Neuronal stem cell (in vitro differentiated cells): ENCODE results near the gene PGD.
"Not testable (repeated sequence)": the region's sequence is repeated elsewhere in the genome, so short reads cannot be mapped to it uniquely, and the experiment has no call there.

ENCODE experiments used
- DNase-seq: peaks from one replicate; pipeline ENCODE4 v3.0.0-alpha.2; 2013; ENCODE audit warnings: low spot score
- H2AFZ ChIP-seq: one replicate; pipeline ENCODE4 v1.6.1; 2013; ENCODE audit warnings: mild to moderate bottlenecking, low read length, inconsistent platforms
- H2AK5ac ChIP-seq: 2 replicates; pipeline ENCODE4 v1.6.1; 2013; ENCODE audit warnings: low read depth, mild to moderate bottlenecking, inconsistent platforms, low read length, moderate library complexity, mixed read lengths
- H2BK120ac ChIP-seq: 2 replicates; pipeline ENCODE4 v1.6.1; 2013; ENCODE audit warnings: low read depth, mild to moderate bottlenecking, inconsistent platforms, low read length, moderate library complexity, mixed read lengths
- H2BK12ac ChIP-seq: one replicate; pipeline ENCODE4 v1.6.1; 2013; ENCODE audit warnings: low read length, inconsistent platforms
- H2BK15ac ChIP-seq: 2 replicates; pipeline ENCODE4 v1.6.1; 2013; ENCODE audit warnings: mild to moderate bottlenecking, low read length, inconsistent platforms, mixed read lengths
- H2BK5ac ChIP-seq: one replicate; pipeline ENCODE4 v1.6.1; 2013; ENCODE audit warnings: inconsistent platforms, mild to moderate bottlenecking, low read length, moderate library complexity
- H3K14ac ChIP-seq: one replicate; pipeline ENCODE4 v1.6.1; 2013; ENCODE audit warnings: low read length, inconsistent platforms
- H3K18ac ChIP-seq: 2 replicates; pipeline ENCODE4 v1.6.1; 2013; ENCODE audit warnings: low read length, inconsistent platforms
- H3K23ac ChIP-seq: 2 replicates; pipeline ENCODE4 v1.6.1; 2013; ENCODE audit warnings: low read depth, mild to moderate bottlenecking, mixed read lengths, low read length, inconsistent platforms; ENCODE audit not compliant: poor library complexity
- H3K27ac ChIP-seq: replicated peaks from 3 replicates; pipeline ENCODE4 v1.5.1; 2013; ENCODE audit warnings: low read length, inconsistent platforms
- H3K27me3 ChIP-seq, 3 experiments: 2 replicates each; pipeline ENCODE4 v1.6.1; 2013; ENCODE audit warnings: low read length in 3 of 3, mild to moderate bottlenecking in 2 of 3, inconsistent platforms in 1 of 3, low read depth in 1 of 3, mixed read lengths in 1 of 3, moderate library complexity in 1 of 3; ENCODE audit not compliant: control insufficient read depth in 3 of 3, insufficient read depth in 3 of 3
- H3K36me3 ChIP-seq, 2 donors: replicated peaks in 1 of 2; 2 replicates each; pipeline ENCODE4 v1.6.1; 2013; ENCODE audit warnings: low read length in 2 of 2; ENCODE audit not compliant: control insufficient read depth in 2 of 2, insufficient read depth in 2 of 2
- H3K4ac ChIP-seq: 2 replicates; pipeline ENCODE4 v1.6.1; 2013; ENCODE audit warnings: inconsistent platforms, mild to moderate bottlenecking, low read length, moderate library complexity
- H3K4me1 ChIP-seq, 2 donors: 1 replicate in 1 of 2; 2 replicates in 1 of 2; pipeline ENCODE4 v1.6.1; 2013; ENCODE audit warnings: low read length in 2 of 2, low read depth in 1 of 2; ENCODE audit not compliant: control insufficient read depth in 2 of 2, insufficient read depth in 1 of 2
- H3K4me2 ChIP-seq: one replicate; pipeline ENCODE4 v1.6.1; 2013; ENCODE audit warnings: mild to moderate bottlenecking, low read length, inconsistent platforms; ENCODE audit not compliant: insufficient read depth, poor library complexity, severe bottlenecking
- H3K4me3 ChIP-seq, 2 donors: 2 replicates each; pipeline ENCODE4 v1.5.1; 2013; ENCODE audit warnings: low read length in 2 of 2, mild to moderate bottlenecking in 2 of 2, inconsistent platforms in 1 of 2, moderate library complexity in 1 of 2
- H3K79me1 ChIP-seq: one replicate; pipeline ENCODE4 v1.6.1; 2013; ENCODE audit warnings: low read depth, mild to moderate bottlenecking, inconsistent platforms, low read length, moderate library complexity
- H3K9ac ChIP-seq: one replicate; pipeline ENCODE4 v1.6.1; 2013; ENCODE audit warnings: mild to moderate bottlenecking, low read depth, low read length, inconsistent platforms; ENCODE audit not compliant: poor library complexity
- H3K9me3 ChIP-seq, 2 donors: replicated peaks in 1 of 2; 2 replicates each; pipeline versions ENCODE3 to v1.6.1; 2013; ENCODE audit warnings: low read length in 2 of 2, mild to moderate bottlenecking in 2 of 2, inconsistent platforms in 1 of 2, low read depth in 1 of 2, mixed read lengths in 1 of 2, moderate library complexity in 1 of 2; ENCODE audit not compliant: control insufficient read depth in 2 of 2, insufficient read depth in 1 of 2
- H4K8ac ChIP-seq: one replicate; pipeline ENCODE4 v1.6.1; 2013; ENCODE audit warnings: low read depth, mild to moderate bottlenecking, inconsistent platforms, low read length, moderate library complexity
- H4K91ac ChIP-seq: one replicate; pipeline ENCODE4 v1.6.1; 2013; ENCODE audit warnings: low read length, low read depth, mild to moderate bottlenecking, inconsistent platforms; ENCODE audit not compliant: poor library complexity
- WGBS, 2 donors: extraction: QIAGEN DNeasy Blood & Tissue Kit; methylation state at CpG; one replicate each; pipeline ENCODE4 v1.1.7; 2013; ENCODE audit warnings: missing lambda C conversion rate in 2 of 2, mixed read lengths in 1 of 2; ENCODE audit not compliant: insufficient read length in 2 of 2, insufficient replicate concordance in 1 of 2; ENCODE audit errors: extremely low coverage in 2 of 2; 5-methylcytosine and 5-hydroxymethylcytosine counted together

The PGD gene

GRCh38 chr1:10425826-10426534, 27.1 kb downstream of the PGD start:
- not testable (repeated sequence) for H3K27ac ChIP-seq, H3K4me3 ChIP-seq
- no CpG with 5 or more reads among the region's 21 CpGs for WGBS, 2 donors

GRCh38 chr1:10426535-10426848, 27.6 kb downstream of the PGD start:
- H3K23ac ChIP-seq, H3K27me3 ChIP-seq, H4K8ac ChIP-seq, H3K9ac ChIP-seq, H3K79me1 ChIP-seq, DNase-seq, H2BK120ac ChIP-seq, H3K14ac ChIP-seq, H3K27ac ChIP-seq, H3K4me3 ChIP-seq, H3K4me2 ChIP-seq, H2AFZ ChIP-seq, H2BK12ac ChIP-seq, H2BK5ac ChIP-seq, H2AK5ac ChIP-seq, H4K91ac ChIP-seq, H3K4ac ChIP-seq, H3K18ac ChIP-seq, H3K4me1 ChIP-seq, H2BK15ac ChIP-seq, H3K9me3 ChIP-seq: not testable (repeated sequence)
- WGBS, 2 donors: no CpG with 5 or more reads among the region's 21 CpGs
- H3K36me3 ChIP-seq: peaks cover 6 to 17% of the 10 kb centered on the region in 2 donors

More at GRCh38 chr1:10425826-10426534, 27.1 kb downstream of the PGD start:
- H4K91ac ChIP-seq, H2BK5ac ChIP-seq, H2BK120ac ChIP-seq, H3K27me3 ChIP-seq, H3K4ac ChIP-seq, H3K18ac ChIP-seq, H3K23ac ChIP-seq, H2AK5ac ChIP-seq, H3K9me3 ChIP-seq, H2BK15ac ChIP-seq, DNase-seq, H3K9ac ChIP-seq, H3K4me2 ChIP-seq, H2BK12ac ChIP-seq, H2AFZ ChIP-seq, H3K14ac ChIP-seq, H4K8ac ChIP-seq, H3K4me1 ChIP-seq, H3K79me1 ChIP-seq: not testable (repeated sequence)
- H3K36me3 ChIP-seq: peaks cover 8 to 22% of the 10 kb centered on the region in 2 donors

- Histone ChIP-seq H3K23ac (no peak overlapping the region), H2AK5ac (no peak overlapping the region), H3K27me3 (no peaks in the 10 kb centered on the region), H3K79me1 (peaks cover 11% of the 10 kb centered on the region), H2BK15ac (no peak overlapping the region), H3K4me1 (peaks cover 8 to 10% of the 10 kb centered on the region in 2 donors), H3K18ac (no peak overlapping the region), H2AFZ (no peak overlapping the region), H3K36me3 (peaks cover 0 to 18% of the 10 kb centered on the region in 2 donors), H2BK5ac (no peak overlapping the region), H2BK12ac (no peak overlapping the region), H3K4me2 (no peak overlapping the region), H3K27ac (no peak overlapping the region), H3K4me3 (no peak overlapping the region), H2BK120ac (no peak overlapping the region), H3K9me3 (no peaks in the 10 kb centered on the region), H4K91ac (no peak overlapping the region), H3K4ac (no peak overlapping the region), H3K9ac (no peak overlapping the region), H4K8ac (no peak overlapping the region), H3K14ac (no peak overlapping the region)
- WGBS, 2 donors: no CpG with 5 or more reads among the region's 5 CpGs
- no peak for DNase-seq
These were observed 30.1 kb downstream of the PGD start for GRCh38 chr1:10428984-10429383.

- Histone ChIP-seq H2BK15ac (no peak overlapping the region), H3K18ac (peak overlapping the region; percentile 91), H2AFZ (peak overlapping the region; percentile 97), H3K27ac (no peak overlapping the region), H3K27me3 (no peaks in the 10 kb centered on the region), H3K4ac (peak overlapping the region; percentile 2), H4K8ac (no peak overlapping the region), H3K36me3 (peaks cover 0 to 19% of the 10 kb centered on the region in 2 donors), H3K4me1 (peaks cover 8 to 10% of the 10 kb centered on the region in 2 donors), H3K14ac (no peak overlapping the region), H3K9me3 (no peaks in the 10 kb centered on the region), H2BK5ac (peak overlapping the region; percentile 32), H3K4me3 (peak overlapping the region; percentile 82 to 93), H3K4me2 (peak overlapping the region; percentile 51), H3K23ac (peak overlapping the region; percentile 50), H3K9ac (peak overlapping the region; percentile 85), H2BK120ac (no peak overlapping the region), H2AK5ac (peak overlapping the region; percentile 40), H2BK12ac (no peak overlapping the region), H3K79me1 (peaks cover 11% of the 10 kb centered on the region), H4K91ac (no peak overlapping the region)
- DNase-seq: no peak
- no CpG with 5 or more reads among the region's 16 CpGs for WGBS, 2 donors
These were observed 31.0 kb downstream of the PGD start for GRCh38 chr1:10429868-10430215.
